Stimulated activated CD8-positive, alpha-beta memory T cell treated with anti-CD3 and anti-CD28 coated beads, Interleukin-2, amount 100 ng/mL, for 48 hours (primary cell): ENCODE data around the gene PKD2.
"Not testable (repeated sequence)": the region's sequence is repeated elsewhere in the genome, so short reads cannot be mapped to it uniquely, and the experiment has no call there.

Experiments
- DNase-seq, 2 donors: peaks; one replicate each; pipeline ENCODE4 v3.0.0-alpha.2; 2020; ENCODE audit warnings: low read depth in 2 of 2

PKD2 gene

DNA sequence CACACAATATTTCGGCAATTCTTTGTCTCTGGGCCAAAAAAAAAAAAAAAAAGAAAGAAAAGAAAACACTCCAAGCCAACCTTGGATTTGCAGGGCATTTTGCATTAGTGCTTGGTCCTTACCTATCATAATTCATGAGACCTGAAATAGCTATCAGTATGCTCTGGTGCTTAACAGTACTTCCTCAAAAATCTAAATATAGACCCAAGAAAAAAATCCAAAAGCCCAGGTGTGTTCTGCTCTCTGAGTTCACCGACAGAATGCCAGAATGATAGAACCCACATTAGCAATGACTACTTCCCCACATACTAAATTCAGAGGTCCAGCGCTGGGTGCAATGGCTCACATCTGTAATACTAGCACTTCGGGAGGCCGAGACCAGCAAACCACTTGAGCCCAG is 108.2 kb downstream of the PKD2 start:
- DNase-seq: no peak

DNA sequence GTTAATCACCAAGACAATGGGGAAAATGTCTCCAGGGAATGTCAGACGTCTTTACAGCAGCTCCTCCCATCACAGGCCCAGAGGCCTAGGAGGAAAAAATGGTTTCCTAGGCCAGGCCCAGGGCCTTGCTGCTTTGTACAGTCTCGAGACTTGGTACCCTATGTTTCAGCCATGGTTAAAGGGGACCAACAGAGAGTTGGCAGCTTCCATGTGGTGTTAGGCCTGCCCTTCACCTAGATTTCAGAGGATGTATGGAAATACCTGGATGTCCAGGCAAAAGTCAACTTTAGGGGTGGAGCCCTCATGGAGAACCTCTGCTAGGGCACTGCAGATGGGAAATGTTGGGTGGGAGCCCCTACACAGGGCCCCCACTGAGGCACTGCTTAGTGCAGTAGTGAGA is 112.5 kb downstream of the PKD2 start:
- DNase-seq: no peak

DNA sequence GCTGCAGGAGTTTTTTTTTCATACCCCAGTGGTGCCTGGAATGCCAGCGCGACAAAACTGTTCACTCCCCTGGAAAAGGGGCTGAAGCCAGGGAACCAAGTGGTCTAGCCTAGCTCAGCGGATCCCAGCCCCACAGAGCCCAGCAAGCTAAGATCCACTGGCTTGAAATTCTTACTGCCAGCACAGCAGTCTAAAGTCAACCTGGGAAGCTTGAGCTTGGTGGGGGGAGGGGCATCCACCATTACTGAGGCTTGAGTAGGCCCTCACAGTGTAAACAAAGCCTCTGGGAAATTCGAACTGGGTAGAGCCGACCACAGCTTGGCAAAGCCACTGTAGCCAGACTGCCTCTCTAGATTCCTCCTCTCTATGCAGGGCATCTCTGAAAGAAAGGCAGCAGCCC is 114.8 kb downstream of the PKD2 start:
- DNase-seq: not testable (repeated sequence)
